ENCODE measurements around the gene PTPN1.

The PTPN1 gene

DNA sequence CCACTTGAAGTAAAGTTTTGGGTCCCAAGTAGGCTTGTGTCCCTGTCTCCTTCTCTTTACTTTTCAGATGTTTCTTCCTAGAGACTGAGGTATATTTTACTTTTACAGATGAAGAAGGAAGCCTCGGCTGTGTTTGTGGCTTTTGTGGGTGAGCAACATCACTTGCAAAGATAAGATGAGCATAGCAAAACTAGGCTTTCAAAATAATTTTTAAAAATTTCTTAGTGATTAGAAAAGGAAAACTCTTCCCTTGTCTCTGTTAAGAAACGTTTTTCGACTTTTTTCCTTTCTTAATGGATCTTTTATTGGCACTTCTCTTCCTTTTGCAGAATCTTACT lies 7.6 kb downstream of the PTPN1 start:
- TF ChIP-seq FOXP2 (optimal IDR thresholded peaks at IDR 0.05; ENCODE audit: borderline replicate concordance, extremely low read depth, extremely low read length, insufficient read depth) (no peak), POLR2AphosphoS5 (IDR thresholded peaks at IDR 0.05; ENCODE audit: low read depth, low read length) (no peak), SIN3A (IDR thresholded peaks at IDR 0.05; ENCODE audit: borderline replicate concordance, insufficient read depth, low read length) (no peak), TAF1 (IDR thresholded peaks at IDR 0.05; ENCODE audit: borderline replicate concordance, insufficient read depth, low read length) (no peak)
- TF ChIP-seq, protein P1, sequence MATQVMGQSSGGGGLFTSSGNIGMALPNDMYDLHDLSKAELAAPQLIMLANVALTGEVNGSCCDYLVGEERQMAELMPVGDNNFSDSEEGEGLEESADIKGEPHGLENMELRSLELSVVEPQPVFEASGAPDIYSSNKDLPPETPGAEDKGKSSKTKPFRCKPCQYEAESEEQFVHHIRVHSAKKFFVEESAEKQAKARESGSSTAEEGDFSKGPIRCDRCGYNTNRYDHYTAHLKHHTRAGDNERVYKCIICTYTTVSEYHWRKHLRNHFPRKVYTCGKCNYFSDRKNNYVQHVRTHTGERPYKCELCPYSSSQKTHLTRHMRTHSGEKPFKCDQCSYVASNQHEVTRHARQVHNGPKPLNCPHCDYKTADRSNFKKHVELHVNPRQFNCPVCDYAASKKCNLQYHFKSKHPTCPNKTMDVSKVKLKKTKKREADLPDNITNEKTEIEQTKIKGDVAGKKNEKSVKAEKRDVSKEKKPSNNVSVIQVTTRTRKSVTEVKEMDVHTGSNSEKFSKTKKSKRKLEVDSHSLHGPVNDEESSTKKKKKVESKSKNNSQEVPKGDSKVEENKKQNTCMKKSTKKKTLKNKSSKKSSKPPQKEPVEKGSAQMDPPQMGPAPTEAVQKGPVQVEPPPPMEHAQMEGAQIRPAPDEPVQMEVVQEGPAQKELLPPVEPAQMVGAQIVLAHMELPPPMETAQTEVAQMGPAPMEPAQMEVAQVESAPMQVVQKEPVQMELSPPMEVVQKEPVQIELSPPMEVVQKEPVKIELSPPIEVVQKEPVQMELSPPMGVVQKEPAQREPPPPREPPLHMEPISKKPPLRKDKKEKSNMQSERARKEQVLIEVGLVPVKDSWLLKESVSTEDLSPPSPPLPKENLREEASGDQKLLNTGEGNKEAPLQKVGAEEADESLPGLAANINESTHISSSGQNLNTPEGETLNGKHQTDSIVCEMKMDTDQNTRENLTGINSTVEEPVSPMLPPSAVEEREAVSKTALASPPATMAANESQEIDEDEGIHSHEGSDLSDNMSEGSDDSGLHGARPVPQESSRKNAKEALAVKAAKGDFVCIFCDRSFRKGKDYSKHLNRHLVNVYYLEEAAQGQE (IDR thresholded peaks at IDR 0.05; ENCODE audit: insufficient read depth in 1 of 2, low read depth in 2 of 2, low read length in 2 of 2) = no peak

DNA sequence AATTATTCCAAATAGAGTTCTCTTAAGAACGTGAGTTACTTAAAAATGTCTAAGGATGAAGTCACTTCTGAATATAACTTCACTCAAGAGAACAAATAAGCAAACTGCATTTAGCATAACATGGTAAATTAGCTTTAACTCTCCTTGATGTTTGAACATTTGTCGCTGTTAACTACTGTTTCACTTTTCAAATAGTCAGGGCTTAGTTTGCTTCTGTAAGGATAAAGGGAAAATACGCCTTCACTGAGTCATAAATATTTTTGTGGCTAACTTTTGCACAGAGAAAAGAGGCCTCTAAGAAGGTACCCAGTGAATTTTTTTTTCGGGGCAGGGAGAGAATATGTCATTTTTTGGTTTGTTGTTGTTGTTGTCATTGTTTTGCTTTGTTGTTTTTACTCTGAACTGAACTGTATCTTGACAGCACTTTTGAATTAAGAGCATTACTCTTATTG lies 8.1 kb downstream of the PTPN1 start:
- no peak for TF ChIP-seq SIN3A (IDR thresholded peaks at IDR 0.05; ENCODE audit: borderline replicate concordance, insufficient read depth, low read length)
- TF ChIP-seq POLR2AphosphoS5 (IDR thresholded peaks at IDR 0.05; ENCODE audit: low read depth, low read length) = no peak
- TF ChIP-seq TAF1 (IDR thresholded peaks at IDR 0.05; ENCODE audit: borderline replicate concordance, insufficient read depth, low read length) = no peak
- no peak for TF ChIP-seq FOXP2 (optimal IDR thresholded peaks at IDR 0.05; ENCODE audit: borderline replicate concordance, extremely low read depth, extremely low read length, insufficient read depth)
- TF ChIP-seq, protein P1 (IDR thresholded peaks at IDR 0.05; ENCODE audit: insufficient read depth in 1 of 2, low read depth in 2 of 2, low read length in 2 of 2) = no peak

DNA sequence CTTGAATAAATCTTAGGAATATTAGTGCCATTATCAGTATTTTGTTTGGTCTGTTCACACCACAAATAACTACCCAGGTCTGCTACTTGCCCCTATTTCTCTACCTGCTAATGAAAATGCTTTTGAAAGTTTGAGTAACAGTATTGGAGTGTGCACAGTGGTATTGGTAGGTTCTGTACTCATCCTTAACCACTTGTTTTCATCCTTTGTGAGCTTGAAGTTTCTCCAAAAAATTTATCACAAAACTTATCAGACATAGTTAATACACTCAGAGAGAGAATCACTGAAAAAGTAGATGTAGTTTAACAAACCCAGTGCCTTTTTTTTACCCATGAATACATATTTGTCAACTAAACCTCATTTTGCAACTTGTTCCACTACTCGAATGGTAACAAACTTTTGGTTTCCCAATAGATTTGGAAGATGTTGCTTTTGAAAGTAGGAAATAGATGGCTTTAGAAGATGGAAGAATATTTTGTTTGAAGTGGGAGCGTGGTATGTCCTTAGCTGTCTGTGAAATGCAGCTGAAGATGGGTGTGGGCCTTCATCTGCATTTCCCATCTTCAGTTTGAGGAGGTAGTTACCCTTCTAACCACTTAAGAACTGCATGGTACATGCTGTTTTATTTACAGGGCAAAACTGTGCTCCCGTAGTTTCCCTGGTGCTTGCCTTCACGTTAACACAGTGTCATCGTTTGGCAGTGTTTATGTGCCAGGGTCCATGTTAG lies 9.0 kb downstream of the PTPN1 start:
- TF ChIP-seq, protein P1 (IDR thresholded peaks at IDR 0.05; ENCODE audit: insufficient read depth in 1 of 2, low read depth in 2 of 2, low read length in 2 of 2) = no peak
- TF ChIP-seq SIN3A (IDR thresholded peaks at IDR 0.05; ENCODE audit: borderline replicate concordance, insufficient read depth, low read length) (no peak), FOXP2 (optimal IDR thresholded peaks at IDR 0.05; ENCODE audit: borderline replicate concordance, extremely low read depth, extremely low read length, insufficient read depth) (no peak), POLR2AphosphoS5 (IDR thresholded peaks at IDR 0.05; ENCODE audit: low read depth, low read length) (no peak), TAF1 (IDR thresholded peaks at IDR 0.05; ENCODE audit: borderline replicate concordance, insufficient read depth, low read length) (no peak)

DNA sequence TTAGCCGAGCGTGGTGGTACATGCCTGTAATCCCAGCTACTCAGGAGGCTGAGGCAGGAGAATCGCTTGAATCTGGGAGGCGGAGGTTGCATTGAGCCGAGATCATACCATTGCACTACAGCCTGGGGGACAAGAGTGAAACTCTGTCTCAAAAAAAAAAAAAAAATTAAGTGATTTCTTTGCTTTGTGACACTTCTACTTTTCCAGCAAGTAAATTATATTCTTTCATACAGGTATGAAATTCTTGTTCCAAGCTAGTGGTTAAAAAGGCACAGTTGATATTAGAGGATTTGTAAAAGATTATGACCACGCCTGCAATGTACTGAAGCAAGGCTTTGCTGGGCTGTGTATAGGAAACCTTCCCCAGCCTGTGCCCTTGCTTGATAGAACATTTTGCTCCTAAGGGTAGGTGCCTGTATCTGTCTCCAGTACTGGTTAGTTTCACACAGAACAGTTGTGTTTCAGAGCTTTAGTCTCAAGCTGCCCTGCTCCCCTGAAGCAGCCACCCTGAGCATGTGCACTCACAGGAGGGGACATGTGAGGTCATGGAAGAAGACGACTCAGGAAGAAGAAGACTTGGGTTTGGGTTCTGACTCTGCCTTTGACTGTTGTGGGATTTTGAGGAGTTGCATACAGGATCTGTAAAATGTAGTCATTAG lies 10.2 kb downstream of the PTPN1 start:
- TF ChIP-seq, protein P1 (IDR thresholded peaks at IDR 0.05; ENCODE audit: insufficient read depth in 1 of 2, low read depth in 2 of 2, low read length in 2 of 2) = no peak
- TF ChIP-seq TAF1 (IDR thresholded peaks at IDR 0.05; ENCODE audit: borderline replicate concordance, insufficient read depth, low read length) (no peak), FOXP2 (optimal IDR thresholded peaks at IDR 0.05; ENCODE audit: borderline replicate concordance, extremely low read depth, extremely low read length, insufficient read depth) (no peak), SIN3A (IDR thresholded peaks at IDR 0.05; ENCODE audit: borderline replicate concordance, insufficient read depth, low read length) (no peak), POLR2AphosphoS5 (IDR thresholded peaks at IDR 0.05; ENCODE audit: low read depth, low read length) (no peak)
